ENCODE results near the gene ACOT6. TPM values are rescaled to one million over a fixed set of nuclear protein-coding genes. Genes with fewer than 3 reads are reported as not detected.
A peak's percentile ranks its signal among the peaks of the same experiment; 100 is the strongest.
"Not testable (repeated sequence)": the region's sequence is repeated elsewhere in the genome, so short reads cannot be mapped to it uniquely, and the experiment has no call there.

The ACOT6 gene, protein sequence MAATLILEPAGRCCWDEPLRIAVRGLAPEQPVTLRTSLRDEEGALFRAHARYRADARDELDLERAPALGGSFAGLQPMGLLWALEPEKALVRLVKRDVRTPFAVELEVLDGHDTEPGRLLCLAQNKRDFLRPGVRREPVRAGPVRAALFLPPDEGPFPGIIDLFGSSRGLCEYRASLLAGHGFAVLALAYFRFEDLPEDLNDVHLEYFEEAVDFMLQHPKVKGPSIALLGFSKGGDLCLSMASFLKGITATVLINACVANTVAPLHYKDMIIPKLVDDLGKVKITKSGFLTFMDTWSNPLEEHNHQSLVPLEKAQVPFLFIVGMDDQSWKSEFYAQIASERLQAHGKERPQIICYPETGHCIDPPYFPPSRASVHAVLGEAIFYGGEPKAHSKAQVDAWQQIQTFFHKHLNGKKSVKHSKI
- total RNA-seq, result not detected
- polyA plus RNA-seq, result not detected
- long read RNA-seq, donor 1, result 0 reads
- long read RNA-seq, donor 2, result 0 reads
- long read RNA-seq, donor 3, result 0 reads
- long read RNA-seq, donor 4, result 0 reads
- long read RNA-seq, donor 5, result 0 reads
- long read RNA-seq, donor 6, result 0 reads
- long read RNA-seq, donor 7, result 0 reads
- long read RNA-seq, donor 8, result 0 reads
- long read RNA-seq, donor 9, result 0 reads
- long read RNA-seq, donor 10, result 0 reads

- peak; percentile 66 to 89 for DNase-seq
- H3K9me3 ChIP-seq, result no peaks in the 10 kb centered on the region
- peak within 1 kb of the TSS; percentile 73 to 87 (median 77) for H3K27ac ChIP-seq
- peaks cover 7 to 17% (median 10%) of the 10 kb centered on the region in 4 donors for H3K4me1 ChIP-seq
- H3K4me3 ChIP-seq, result peak within 1 kb of the TSS; percentile 56 to 76 (median 62)
- WGBS, 5 donors, result 0 to 2% (median 0%) methylated on average over 15 to 84 of the region's 84 CpGs
- H3K36me3 ChIP-seq, result no peaks in the 10 kb centered on the region
- H3K27me3 ChIP-seq, result no peaks in the 10 kb centered on the region
- TF ChIP-seq POLR2AphosphoS5 (IDR thresholded peaks at IDR 0.05), result peak in 2 of 3 donors; percentile 4 to 28
- TF ChIP-seq CTCF (IDR thresholded peaks at IDR 0.05), result no peak
- intact Hi-C loops (cut with DNase I; ENCODE audit: low total_unique reads), result no loop called here
Observed at GRCh38 chr14:73612339-73613045, at the start of gene ACOT6. ACOT6 (plus strand) TSS chr14:73612517; CDS start chr14:73612572, 55 bp downstream.

DNA sequence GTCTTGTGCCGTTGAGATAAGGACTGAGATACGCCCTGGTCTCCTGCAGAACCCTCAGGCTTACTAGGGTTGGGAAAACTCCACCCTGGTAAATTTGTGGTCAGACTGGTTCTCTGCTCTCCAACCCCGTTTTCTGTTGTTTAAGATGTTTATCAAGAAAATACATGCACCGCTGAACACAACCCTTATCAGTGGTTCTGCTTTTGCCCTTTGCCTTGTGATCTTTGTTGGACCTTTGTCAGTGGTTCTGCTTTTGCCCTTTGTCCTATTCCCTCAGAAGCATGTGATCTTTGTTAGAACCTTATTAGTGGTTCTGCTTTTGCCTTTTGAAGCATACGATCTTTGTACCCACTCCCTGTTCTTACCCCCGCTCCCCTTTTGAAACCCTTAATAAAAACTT, 49.6 kb upstream of the ACOT6 start:
- intact Hi-C loops (cut with DNase I; ENCODE audit: low total_unique reads); H3K27ac ChIP-seq; H3K27me3 ChIP-seq; DNase-seq; H3K36me3 ChIP-seq; H3K4me3 ChIP-seq: not testable (repeated sequence)
- H3K9me3 ChIP-seq, result peaks cover 0 to 21% (median 5%) of the 10 kb centered on the region in 4 donors
- WGBS, 5 donors, result 53 to 65% (median 57%) methylated on average over 6 of the region's 6 CpGs
- H3K4me1 ChIP-seq, result peaks cover 10 to 21% (median 13%) of the 10 kb centered on the region in 4 donors

- H3K27me3 ChIP-seq; H3K4me3 ChIP-seq; H3K36me3 ChIP-seq; DNase-seq; intact Hi-C loops (cut with DNase I; ENCODE audit: low total_unique reads): not testable (repeated sequence)
- H3K9me3 ChIP-seq, result peaks cover 0 to 21% (median 5%) of the 10 kb centered on the region in 4 donors
- H3K4me1 ChIP-seq, result peaks cover 26 to 46% (median 28%) of the 10 kb centered on the region in 4 donors
- peak overlapping the region in 1 of 5 donors; percentile 95 for H3K27ac ChIP-seq
- 90 to 98% (median 93%) methylated on average over 13 to 18 of the region's 18 CpGs for WGBS, 5 donors
Observed at GRCh38 chr14:73566431-73566830, 45.9 kb upstream of the ACOT6 start.

DNA sequence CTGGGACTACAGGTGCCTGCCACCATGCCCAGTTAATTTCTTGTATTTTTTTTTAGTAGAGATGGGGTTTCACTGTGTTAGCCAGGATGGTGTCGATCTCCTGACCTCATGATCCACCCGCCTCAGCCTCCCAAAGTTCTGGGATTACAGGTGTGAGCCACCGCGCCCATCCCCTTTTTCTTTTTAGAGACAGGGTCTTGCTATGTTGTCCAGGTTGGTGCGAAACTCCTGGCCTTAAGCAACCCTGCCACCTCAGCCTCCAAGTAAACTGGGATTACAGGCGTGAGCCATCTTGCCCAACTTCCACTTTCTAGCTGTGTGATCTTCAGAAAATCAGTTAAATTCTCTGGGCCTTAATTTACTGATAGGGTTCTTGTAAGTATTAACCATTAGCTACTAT, 45.4 kb upstream of the ACOT6 start:
- DNase-seq; H3K36me3 ChIP-seq; intact Hi-C loops (cut with DNase I; ENCODE audit: low total_unique reads); H3K27me3 ChIP-seq: not testable (repeated sequence)
- H3K4me3 ChIP-seq, result peak overlapping the region in 1 of 4 donors; percentile 74
- peaks cover 0 to 15% (median 5%) of the 10 kb centered on the region in 4 donors for H3K9me3 ChIP-seq
- whole genome bisulfite sequencing, 5 donors, result 95 to 100% (median 97%) methylated on average over 6 of the region's 6 CpGs
- H3K4me1 ChIP-seq, result peaks cover 26 to 50% (median 28%) of the 10 kb centered on the region in 4 donors
- peak overlapping the region in 2 of 5 donors; percentile 95 for H3K27ac ChIP-seq

- H3K27me3 ChIP-seq, result no peaks in the 10 kb centered on the region
- intact Hi-C loops (cut with DNase I; ENCODE audit: low total_unique reads), result no loop called here
- no peaks in the 10 kb centered on the region for H3K36me3 ChIP-seq
- H3K27ac ChIP-seq, result peak overlapping the region in 4 of 5 donors; percentile 39 to 95 (median 92)
- no peak for DNase-seq
- H3K4me1 ChIP-seq, result peaks cover 26 to 50% (median 28%) of the 10 kb centered on the region in 4 donors
- peak overlapping the region in 1 of 4 donors; percentile 74 for H3K4me3 ChIP-seq
- peaks cover 0 to 11% (median 3%) of the 10 kb centered on the region in 4 donors for H3K9me3 ChIP-seq
- TF ChIP-seq EP300 (IDR thresholded peaks at IDR 0.05), result no peak
- TF ChIP-seq CTCF (IDR thresholded peaks at IDR 0.05), result no peak
- TF ChIP-seq POLR2A (IDR thresholded peaks at IDR 0.05), result no peak
- TF ChIP-seq POLR2AphosphoS5 (IDR thresholded peaks at IDR 0.05), result no peak
- 87 to 98% (median 94%) methylated on average over 7 of the region's 7 CpGs for WGBS, 5 donors
Observed at GRCh38 chr14:73567358-73567757, 45.0 kb upstream of the ACOT6 start.

Data from stomach (tissue), 19 donors.